ENCODE data around the gene MUC21.
A peak's percentile ranks its signal among the peaks of the same experiment; 100 is the strongest.

Gene MUC21

DNA sequence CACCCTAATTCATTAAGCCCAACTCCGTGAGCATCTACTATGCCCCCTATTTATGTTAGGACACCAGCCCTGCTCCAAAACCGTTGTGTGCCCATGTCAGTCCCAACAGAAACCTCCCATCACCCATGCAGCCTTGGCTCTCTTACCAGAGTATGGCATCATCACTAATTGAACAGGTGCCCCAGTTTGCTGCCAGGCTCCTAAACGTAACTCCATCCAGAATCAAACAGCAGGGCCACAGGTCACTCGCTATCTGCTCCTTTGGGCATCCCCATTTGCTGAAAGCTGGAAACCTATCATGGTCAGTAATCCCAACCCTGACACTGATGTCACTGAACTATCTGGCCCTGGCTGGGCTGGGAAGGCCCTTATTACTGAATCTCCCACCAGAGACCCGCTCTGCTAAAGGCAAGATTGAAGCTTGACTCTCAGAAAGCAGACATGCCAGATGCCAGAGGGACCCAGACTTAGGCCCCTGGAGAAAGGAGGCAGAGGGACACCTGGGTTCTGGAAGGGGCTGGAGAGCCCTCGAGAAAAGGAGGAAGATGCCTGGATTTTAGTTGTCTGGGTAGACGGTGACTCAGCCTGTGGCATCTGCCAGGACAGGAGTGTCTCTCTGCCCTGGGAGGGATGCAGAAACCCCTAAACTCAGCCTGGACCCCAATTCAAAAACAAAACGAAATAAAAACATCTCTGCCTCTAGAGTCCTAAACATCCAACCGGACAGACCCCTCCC, 28.7 kb upstream of the MUC21 start:
- Histone ChIP-seq H3K36me3 (ENCODE audit: insufficient read depth, low read length) (no peaks in the 10 kb centered on the region), H3K27me3 (ENCODE audit: insufficient read depth, low read length, poor library complexity, severe bottlenecking) (peaks cover 39% of the 10 kb centered on the region), H3K9me3 (ENCODE audit: insufficient read depth, low read depth, low read length) (no peaks in the 10 kb centered on the region), H3K4me3 (ENCODE audit: low read length, poor library complexity, severe bottlenecking) (peak overlapping the region; percentile 74), H3K9ac (ENCODE audit: low read depth, low read length, poor library complexity, severe bottlenecking) (peak overlapping the region; percentile 48), H3K4me2 (ENCODE audit: low read depth, low read length, poor library complexity, severe bottlenecking) (peak overlapping the region; percentile 95), H3K79me2 (ENCODE audit: insufficient read depth, low read length) (no peaks in the 10 kb centered on the region), H4K20me1 (ENCODE audit: insufficient read depth, low read length, poor library complexity, severe bottlenecking) (no peaks in the 10 kb centered on the region), H3K4me1 (ENCODE audit: insufficient read depth, low read length, poor library complexity, severe bottlenecking) (peaks cover 15% of the 10 kb centered on the region), H2AFZ (ENCODE audit: low read length) (peak overlapping the region; percentile 84), H3K9me2 (replicated peaks; ENCODE audit: low read depth, low read length) (no peaks in the 10 kb centered on the region), H3F3A (ENCODE audit: low read depth) (no peaks in the 10 kb centered on the region)
- TF ChIP-seq, protein P1, sequence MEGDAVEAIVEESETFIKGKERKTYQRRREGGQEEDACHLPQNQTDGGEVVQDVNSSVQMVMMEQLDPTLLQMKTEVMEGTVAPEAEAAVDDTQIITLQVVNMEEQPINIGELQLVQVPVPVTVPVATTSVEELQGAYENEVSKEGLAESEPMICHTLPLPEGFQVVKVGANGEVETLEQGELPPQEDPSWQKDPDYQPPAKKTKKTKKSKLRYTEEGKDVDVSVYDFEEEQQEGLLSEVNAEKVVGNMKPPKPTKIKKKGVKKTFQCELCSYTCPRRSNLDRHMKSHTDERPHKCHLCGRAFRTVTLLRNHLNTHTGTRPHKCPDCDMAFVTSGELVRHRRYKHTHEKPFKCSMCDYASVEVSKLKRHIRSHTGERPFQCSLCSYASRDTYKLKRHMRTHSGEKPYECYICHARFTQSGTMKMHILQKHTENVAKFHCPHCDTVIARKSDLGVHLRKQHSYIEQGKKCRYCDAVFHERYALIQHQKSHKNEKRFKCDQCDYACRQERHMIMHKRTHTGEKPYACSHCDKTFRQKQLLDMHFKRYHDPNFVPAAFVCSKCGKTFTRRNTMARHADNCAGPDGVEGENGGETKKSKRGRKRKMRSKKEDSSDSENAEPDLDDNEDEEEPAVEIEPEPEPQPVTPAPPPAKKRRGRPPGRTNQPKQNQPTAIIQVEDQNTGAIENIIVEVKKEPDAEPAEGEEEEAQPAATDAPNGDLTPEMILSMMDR (conservative IDR thresholded peaks at IDR 0.05; ENCODE audit: low read length), result no peak
- TF ChIP-seq EZH2phosphoT487 (IDR thresholded peaks at IDR 0.05; ENCODE audit: borderline replicate concordance), result no peak

DNA sequence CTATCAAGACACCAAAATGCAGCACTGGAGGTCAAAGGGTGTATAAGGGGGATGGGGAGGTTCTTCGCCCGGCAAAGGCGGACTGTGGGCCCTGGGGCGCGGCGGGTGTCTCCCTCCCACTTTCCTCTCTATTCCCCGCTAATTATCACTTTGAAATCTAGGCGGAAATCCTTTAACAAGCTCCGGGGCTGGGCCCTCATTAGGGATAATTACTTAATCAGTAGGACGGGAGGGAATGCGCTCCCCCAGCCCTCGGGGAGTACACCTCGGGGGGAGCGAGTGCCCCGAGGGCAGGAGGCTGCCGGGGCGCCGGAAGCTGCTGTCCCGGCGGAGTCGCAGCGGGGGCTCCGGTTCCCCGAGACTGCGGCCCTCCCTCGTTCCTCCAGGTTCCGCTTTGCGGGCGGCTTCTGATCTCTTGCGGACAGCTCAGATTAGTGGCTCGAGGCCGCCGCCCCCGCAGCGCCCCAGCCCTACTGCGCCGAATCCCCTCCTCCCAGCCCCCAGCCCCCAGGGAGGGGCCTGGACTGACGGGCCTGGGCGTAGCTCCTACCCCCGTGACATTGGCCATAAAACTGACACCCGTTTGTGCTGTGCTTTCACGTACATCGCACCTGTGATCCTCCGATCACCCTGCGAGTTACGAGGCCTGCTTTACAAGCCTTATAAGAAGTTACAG, 28.0 kb upstream of the MUC21 start:
- Histone ChIP-seq H3K79me2 (ENCODE audit: insufficient read depth, low read length) (no peaks in the 10 kb centered on the region), H3K9ac (ENCODE audit: low read depth, low read length, poor library complexity, severe bottlenecking) (peak overlapping the region; percentile 48), H3K4me1 (ENCODE audit: insufficient read depth, low read length, poor library complexity, severe bottlenecking) (peaks cover 15% of the 10 kb centered on the region), H3K27me3 (ENCODE audit: insufficient read depth, low read length, poor library complexity, severe bottlenecking) (peaks cover 39% of the 10 kb centered on the region), H3K4me2 (ENCODE audit: low read depth, low read length, poor library complexity, severe bottlenecking) (peak overlapping the region; percentile 95), H3K4me3 (ENCODE audit: low read length, poor library complexity, severe bottlenecking) (peak overlapping the region; percentile 74), H3F3A (ENCODE audit: low read depth) (no peaks in the 10 kb centered on the region), H4K20me1 (ENCODE audit: insufficient read depth, low read length, poor library complexity, severe bottlenecking) (no peaks in the 10 kb centered on the region), H3K9me3 (ENCODE audit: insufficient read depth, low read depth, low read length) (no peaks in the 10 kb centered on the region), H3K36me3 (ENCODE audit: insufficient read depth, low read length) (no peaks in the 10 kb centered on the region), H3K9me2 (replicated peaks; ENCODE audit: low read depth, low read length) (no peaks in the 10 kb centered on the region), H2AFZ (ENCODE audit: low read length) (peak overlapping the region; percentile 84)
- no peak for TF ChIP-seq EZH2phosphoT487 (IDR thresholded peaks at IDR 0.05; ENCODE audit: borderline replicate concordance)
- TF ChIP-seq, protein P1 (conservative IDR thresholded peaks at IDR 0.05; ENCODE audit: low read length), result no peak

DNA sequence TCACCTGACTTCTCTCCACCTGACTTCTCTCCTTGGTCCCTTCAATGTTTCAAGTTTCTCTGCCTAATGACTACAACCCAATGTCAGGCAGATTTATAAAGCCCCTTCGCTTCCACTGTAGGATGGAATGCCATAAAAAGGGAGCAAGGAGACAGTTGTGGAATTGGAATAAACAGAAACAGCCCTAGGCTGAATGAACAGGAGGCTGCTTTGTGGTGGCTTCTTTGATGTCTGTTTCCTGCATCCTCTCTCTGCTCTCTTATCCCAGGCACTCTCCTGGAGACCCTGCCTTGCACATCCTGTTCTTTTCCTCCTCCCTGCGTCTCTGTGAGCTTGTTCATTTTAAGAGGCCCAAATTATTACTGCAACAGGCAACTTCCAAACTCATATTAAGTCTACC, 25.8 kb upstream of the MUC21 start:
- H3K9me2 ChIP-seq (replicated peaks; ENCODE audit: low read depth, low read length), result no peaks in the 10 kb centered on the region
- H3K9ac ChIP-seq (ENCODE audit: low read depth, low read length, poor library complexity, severe bottlenecking), result no peak overlapping the region
- no peaks in the 10 kb centered on the region for H3K79me2 ChIP-seq (ENCODE audit: insufficient read depth, low read length)
- TF ChIP-seq EZH2phosphoT487 (IDR thresholded peaks at IDR 0.05; ENCODE audit: borderline replicate concordance), result no peak
- TF ChIP-seq, protein P1 (conservative IDR thresholded peaks at IDR 0.05; ENCODE audit: low read length), result no peak
- H3K4me2 ChIP-seq (ENCODE audit: low read depth, low read length, poor library complexity, severe bottlenecking), result no peak overlapping the region
- no peak overlapping the region for H2AFZ ChIP-seq (ENCODE audit: low read length)
- H3K27me3 ChIP-seq (ENCODE audit: insufficient read depth, low read length, poor library complexity, severe bottlenecking), result peaks cover 47% of the 10 kb centered on the region
- H3K4me3 ChIP-seq (ENCODE audit: low read length, poor library complexity, severe bottlenecking), result no peak overlapping the region
- no peaks in the 10 kb centered on the region for H3F3A ChIP-seq (ENCODE audit: low read depth)
- peaks cover 15% of the 10 kb centered on the region for H3K4me1 ChIP-seq (ENCODE audit: insufficient read depth, low read length, poor library complexity, severe bottlenecking)
- H3K9me3 ChIP-seq (ENCODE audit: insufficient read depth, low read depth, low read length), result no peaks in the 10 kb centered on the region
- no peaks in the 10 kb centered on the region for H4K20me1 ChIP-seq (ENCODE audit: insufficient read depth, low read length, poor library complexity, severe bottlenecking)
- no peaks in the 10 kb centered on the region for H3K36me3 ChIP-seq (ENCODE audit: insufficient read depth, low read length)

Data from Loucy (cell line).